ENCODE data around the gene DLX4.
A peak's percentile ranks its signal among the peaks of the same experiment; 100 is the strongest.

DLX4 gene

GRCh38 chr17:49957350-49957749 lies 11.6 kb upstream of the DLX4 start:
- no peak for TF ChIP-seq ZNF274 (IDR thresholded peaks at IDR 0.05; ENCODE audit: low read depth, low read length)
- no peak overlapping the region for H3K4me3 ChIP-seq (ENCODE audit: low read length)

- H3K4me3 ChIP-seq (ENCODE audit: low read length) = no peak overlapping the region
- TF ChIP-seq ZNF274 (IDR thresholded peaks at IDR 0.05; ENCODE audit: low read depth, low read length) = no peak
These were observed 10.3 kb upstream of the DLX4 start for GRCh38 chr17:49958723-49959122.

- H3K4me3 ChIP-seq (ENCODE audit: low read length) = no peak overlapping the region
- TF ChIP-seq ZNF274 (IDR thresholded peaks at IDR 0.05; ENCODE audit: low read depth, low read length) = no peak
These were observed 9.6 kb upstream of the DLX4 start for GRCh38 chr17:49959183-49959935.

- no peak overlapping the region for H3K4me3 ChIP-seq (ENCODE audit: low read length)
- TF ChIP-seq ZNF274 (IDR thresholded peaks at IDR 0.05; ENCODE audit: low read depth, low read length) = no peak
These were observed 6.2 kb upstream of the DLX4 start for GRCh38 chr17:49962599-49963308.

GRCh38 chr17:49963309-49963625 lies 5.7 kb upstream of the DLX4 start:
- H3K4me3 ChIP-seq (ENCODE audit: low read length) = no peak overlapping the region
- no peak for TF ChIP-seq ZNF274 (IDR thresholded peaks at IDR 0.05; ENCODE audit: low read depth, low read length)

- TF ChIP-seq ZNF274 (IDR thresholded peaks at IDR 0.05; ENCODE audit: low read depth, low read length) = no peak
- no peak overlapping the region for H3K4me3 ChIP-seq (ENCODE audit: low read length)
These were observed 5.2 kb upstream of the DLX4 start for GRCh38 chr17:49963626-49964302.

- H3K4me3 ChIP-seq (ENCODE audit: low read length) = no peak overlapping the region
- no peak for TF ChIP-seq ZNF274 (IDR thresholded peaks at IDR 0.05; ENCODE audit: low read depth, low read length)
These were observed 4.7 kb upstream of the DLX4 start for GRCh38 chr17:49964303-49964768.

GRCh38 chr17:49964769-49965523 lies 4.0 kb upstream of the DLX4 start:
- TF ChIP-seq ZNF274 (IDR thresholded peaks at IDR 0.05; ENCODE audit: low read depth, low read length) = no peak
- no peak overlapping the region for H3K4me3 ChIP-seq (ENCODE audit: low read length)

- no peak overlapping the region for H3K4me3 ChIP-seq (ENCODE audit: low read length)
- no peak for TF ChIP-seq ZNF274 (IDR thresholded peaks at IDR 0.05; ENCODE audit: low read depth, low read length)
These were observed 3.5 kb upstream of the DLX4 start for GRCh38 chr17:49965524-49965909.

GRCh38 chr17:49966767-49967166 lies 2.2 kb upstream of the DLX4 start:
- H3K4me3 ChIP-seq (ENCODE audit: low read length) = no peak overlapping the region
- TF ChIP-seq ZNF274 (IDR thresholded peaks at IDR 0.05; ENCODE audit: low read depth, low read length) = no peak

- no peak for TF ChIP-seq ZNF274 (IDR thresholded peaks at IDR 0.05; ENCODE audit: low read depth, low read length)
- no peak overlapping the region for H3K4me3 ChIP-seq (ENCODE audit: low read length)
These were observed 1.8 kb upstream of the DLX4 start for GRCh38 chr17:49967205-49967604.

- peak overlapping the region; percentile 48; the same call in 1 of the 2 replicates for H3K4me3 ChIP-seq (ENCODE audit: low read length)
- TF ChIP-seq ZNF274 (IDR thresholded peaks at IDR 0.05; ENCODE audit: low read depth, low read length) = no peak
These were observed 1.2 kb upstream of the DLX4 start for GRCh38 chr17:49967621-49968404.

- TF ChIP-seq ZNF274 (IDR thresholded peaks at IDR 0.05; ENCODE audit: low read depth, low read length) = no peak
- peak overlapping the region; percentile 48 for H3K4me3 ChIP-seq (ENCODE audit: low read length)
These were observed 421 bp upstream of the DLX4 start for GRCh38 chr17:49968405-49969133.
